Adrenal gland (tissue), 5 donors: ENCODE data around the gene RBPMS2.

Experiments used
- CTCF ChIP-seq, 6 experiments: fragments of 450-650 bp in 4 of 6; fragments of 200-600 bp in 2 of 6; sonication (generic) in 1 of 6; IDR thresholded peaks; 1 replicate in 5 of 6; 2 replicates in 1 of 6; pipeline versions ENCODE4 v1.5.1 to v1.8.0; 2016 to 2021; ENCODE audit warnings: antibody characterized with exemption in 6 of 6, mild to moderate bottlenecking in 2 of 6, moderate library complexity in 1 of 6
- POLR2A ChIP-seq, 2 donors: fragments of 450-650 bp; IDR thresholded peaks; one replicate each; pipeline ENCODE4 v1.6.1; 2017; ENCODE audit warnings: antibody characterized with exemption in 2 of 2, mild to moderate bottlenecking in 2 of 2, moderate library complexity in 1 of 2
- donor health status: DM: no; HTN: no; CAD: no.

GRCh38 chr15:64694816-64695215 lies 80.6 kb downstream of the RBPMS2 start:
- TF ChIP-seq CTCF (IDR thresholded peaks at IDR 0.05) = no peak
- no peak for TF ChIP-seq POLR2A (IDR thresholded peaks at IDR 0.05)
